Right renal cortex interstitium (tissue), 3 donors: ENCODE measurements around the gene DCDC1. TPM values are rescaled to one million over a fixed set of nuclear protein-coding genes. Genes with fewer than 3 reads are reported as not detected.

Experiments used
- DNase-seq, 3 donors: peaks; one replicate each; pipeline ENCODE4 v3.0.0-alpha.2; 2013; ENCODE audit warnings: low read depth in 3 of 3, low spot score in 2 of 3
- polyA plus RNA-seq, 3 donors: library from polyadenylated mRNA; unstranded; fragments of 120-200 nt; gene quantifications; one replicate each; pipeline ENCODE4 v1.2.1, GENCODE V29; 2013; ENCODE audit not compliant: insufficient read length in 3 of 3

Gene DCDC1
- polyA plus RNA-seq, 3 donors, result 3.4 to 4.7 (median 3.6) TPM

- DNase-seq, result no peak
Observed at GRCh38 chr11:31114442-31114841, 255.1 kb downstream of the DCDC1 start.

- no peak for DNase-seq
Observed at GRCh38 chr11:31110830-31111229, 258.7 kb downstream of the DCDC1 start.

GRCh38 chr11:31109446-31109845, 260.1 kb downstream of the DCDC1 start:
- DNase-seq, result no peak

- DNase-seq, result no peak
Observed at GRCh38 chr11:31107649-31108048, 261.9 kb downstream of the DCDC1 start.

- DNase-seq, result peak; percentile 13 to 46 (median 40)
Observed at GRCh38 chr11:31106968-31107576, 262.5 kb downstream of the DCDC1 start.

GRCh38 chr11:31106326-31106725, 263.2 kb downstream of the DCDC1 start:
- DNase-seq, result no peak

- DNase-seq, result no peak
Observed at GRCh38 chr11:31102875-31103274, 266.7 kb downstream of the DCDC1 start.

- no peak for DNase-seq
Observed at GRCh38 chr11:31102316-31102715, 267.2 kb downstream of the DCDC1 start.

GRCh38 chr11:31096191-31096805, 273.2 kb downstream of the DCDC1 start:
- no peak for DNase-seq

GRCh38 chr11:31092638-31093037, 276.9 kb downstream of the DCDC1 start:
- DNase-seq, result no peak

GRCh38 chr11:31089117-31089516, 280.4 kb downstream of the DCDC1 start:
- DNase-seq, result no peak

- DNase-seq, result no peak
Observed at GRCh38 chr11:31069447-31070205, 299.9 kb downstream of the DCDC1 start.

GRCh38 chr11:31060880-31061279, 308.7 kb downstream of the DCDC1 start:
- DNase-seq, result no peak

GRCh38 chr11:31059529-31059928, 310.0 kb downstream of the DCDC1 start:
- DNase-seq, result no peak

GRCh38 chr11:31050061-31050765, 319.3 kb downstream of the DCDC1 start:
- no peak for DNase-seq

GRCh38 chr11:31045335-31045734, 324.2 kb downstream of the DCDC1 start:
- no peak for DNase-seq

GRCh38 chr11:31030138-31030792, 339.3 kb downstream of the DCDC1 start:
- no peak for DNase-seq

- no peak for DNase-seq
Observed at GRCh38 chr11:31026315-31026714, 343.2 kb downstream of the DCDC1 start.

GRCh38 chr11:31022080-31022479, 347.5 kb downstream of the DCDC1 start:
- DNase-seq, result no peak

- no peak for DNase-seq
Observed at GRCh38 chr11:31019786-31020185, 349.8 kb downstream of the DCDC1 start.

GRCh38 chr11:31005202-31005601, 364.3 kb downstream of the DCDC1 start:
- no peak for DNase-seq
